HepG2 (cell line): ENCODE results near the gene PHLPP2. TPM values are rescaled to one million over a fixed set of nuclear protein-coding genes. Genes with fewer than 3 reads are reported as not detected.

Source experiments
- CREB1 ChIP-seq, 2 experiments: fragments of 450-650 bp in 1 of 2; IDR thresholded peaks; 2 replicates each; pipeline ENCODE4 v1.6.1; 2016 to 2017; ENCODE audit warnings: control low read depth in 1 of 2, mild to moderate bottlenecking in 1 of 2, missing compliant biosample characterization in 1 of 2, missing genetic modification characterization in 1 of 2
- FIP1L1 ChIP-seq: fragments of 200-400 bp; formaldehyde crosslinking; IDR thresholded peaks from 2 replicates; pipeline ENCODE4 v1.6.1; 2018; ENCODE audit warnings: low read depth, mild to moderate bottlenecking, low read length, moderate library complexity, borderline replicate concordance; ENCODE audit not compliant: insufficient read depth
- HDAC1 ChIP-seq: sonication (generic); formaldehyde crosslinking; IDR thresholded peaks from 2 replicates; pipeline ENCODE4 v1.5.1; 2020; ENCODE audit warnings: mild to moderate bottlenecking, missing genetic modification reagents
- HNRNPL ChIP-seq: fragments of 200-400 bp; formaldehyde crosslinking; IDR thresholded peaks from 2 replicates; pipeline ENCODE4 v1.6.1; 2017; ENCODE audit warnings: mild to moderate bottlenecking, low read depth, low read length
- JUN ChIP-seq: sonication (generic); formaldehyde crosslinking; IDR thresholded peaks from 2 replicates; pipeline ENCODE4 v1.4.0; 2020; ENCODE audit warnings: mild to moderate bottlenecking, missing genetic modification reagents
- NONO ChIP-seq, 2 experiments: fragments of 450-650 bp in 1 of 2; sonication (generic) in 1 of 2; formaldehyde crosslinking in 1 of 2; IDR thresholded peaks in 1 of 2; conservative IDR thresholded peaks in 1 of 2; 2 replicates each; pipeline versions ENCODE4 v1.6.1 to v1.8.0; 2017 to 2022; ENCODE audit warnings: mild to moderate bottlenecking in 1 of 2, missing genetic modification reagents in 1 of 2, moderate library complexity in 1 of 2
- PRDM15 ChIP-seq: sonication (generic); formaldehyde crosslinking; IDR thresholded peaks from 2 replicates; pipeline ENCODE4 v1.4.0; 2020; ENCODE audit warnings: missing genetic modification reagents
- SMYD3 ChIP-seq: sonication (generic); formaldehyde crosslinking; IDR thresholded peaks from 2 replicates; pipeline ENCODE4 v1.8.1; 2023; ENCODE audit warnings: mild to moderate bottlenecking, missing genetic modification reagents
- SRY ChIP-seq: sonication (generic); formaldehyde crosslinking; IDR thresholded peaks from 2 replicates; pipeline ENCODE4 v1.8.0; 2022; ENCODE audit warnings: mild to moderate bottlenecking, missing genetic modification reagents
- TEAD3 ChIP-seq: optimal IDR thresholded peaks from 2 replicates; pipeline ENCODE3; 2016; ENCODE audit warnings: borderline replicate concordance
- TMF1 ChIP-seq: sonication (generic); formaldehyde crosslinking; IDR thresholded peaks from 2 replicates; pipeline ENCODE4 v1.8.1; 2022; ENCODE audit warnings: low read depth, missing genetic modification reagents
- ZBTB25 ChIP-seq: IDR thresholded peaks from 2 replicates; pipeline ENCODE4 v1.6.1; 2018; ENCODE audit warnings: missing genetic modification reagents
- ZFP36 ChIP-seq: fragments of 150-350 bp; IDR thresholded peaks from 2 replicates; pipeline ENCODE4 v1.6.1; 2018; ENCODE audit warnings: borderline replicate concordance, low read length, low read depth; ENCODE audit not compliant: partially characterized antibody
- ZHX2 ChIP-seq, 2 experiments: sonication (generic) in 1 of 2; formaldehyde crosslinking in 1 of 2; IDR thresholded peaks; 2 replicates each; pipeline versions ENCODE4 v1.6.1 to v1.9.0; 2014 to 2022; ENCODE audit warnings: antibody characterized with exemption in 1 of 2, borderline replicate concordance in 1 of 2, inconsistent platforms in 1 of 2, low read depth in 1 of 2, missing genetic modification reagents in 1 of 2
- ZKSCAN5 ChIP-seq: sonication (generic); formaldehyde crosslinking; IDR thresholded peaks from 2 replicates; pipeline ENCODE4 v1.5.1; 2020; ENCODE audit warnings: mild to moderate bottlenecking, missing genetic modification reagents
- ZNF543 ChIP-seq: sonication (generic); formaldehyde crosslinking; IDR thresholded peaks from 2 replicates; pipeline ENCODE4 v1.4.0; 2020; ENCODE audit warnings: mild to moderate bottlenecking, missing genetic modification reagents
- ZSCAN21 ChIP-seq: sonication (generic); formaldehyde crosslinking; IDR thresholded peaks from 2 replicates; pipeline ENCODE4 v1.8.0; 2022; ENCODE audit warnings: mild to moderate bottlenecking, missing genetic modification reagents, moderate library complexity, borderline replicate concordance
- polyA plus RNA-seq, 8 experiments: library from polyadenylated mRNA; depleted of rRNA in 3 of 8; stranded (reverse) in 7 of 8; unstranded in 1 of 8; fragments of >200 nt; fragmentation: Illumina TruSeq in 4 of 8; extraction: Trizol in 4 of 8; gene quantifications; 2 replicates each; pipeline versions ENCODE4 v1.2.1 to v1.2.3, GENCODE V29; 2011 to 2016; ENCODE audit warnings: low read depth in 4 of 8, missing spikeins in 1 of 8, mixed read lengths in 1 of 8; ENCODE audit not compliant: insufficient read depth in 1 of 8
- total RNA-seq, 5 experiments: library from RNA; depleted of rRNA; stranded (reverse); fragments of >200 nt; fragmentation: Illumina TruSeq; extraction: Trizol; gene quantifications; 2 replicates each; pipeline ENCODE4 v1.2.3, GENCODE V29; 2016; ENCODE audit warnings: low read depth in 1 of 5

PHLPP2 gene
- total and polyA plus RNA-seq, 2 of the 13 experiments (the other 11 are each of a cell fraction or from before 2014, with no cell fraction given) = 8.9 TPM

GRCh38 chr16:71722801-71723536, 1.5 kb downstream of the PHLPP2 start (continued):
- no peak; the same call in 1 of the 2 replicates for TF ChIP-seq ZSCAN21 (CRISPR knock-in tag)
- TF ChIP-seq HNRNPL = peak; percentile 79
- no peak for TF ChIP-seq CREB1 (IDR thresholded peaks at IDR 0.05)
- no peak for TF ChIP-seq CREB1 (CRISPR knock-in tag; IDR thresholded peaks at IDR 0.05)
- TF ChIP-seq PRDM15 (CRISPR knock-in tag) = no peak
- no peak for TF ChIP-seq ZFP36
- TF ChIP-seq HDAC1 = peak; percentile 84
- peak; percentile 86; the same call in 1 of the 2 replicates for TF ChIP-seq ZNF543 (CRISPR knock-in tag)
- no peak for TF ChIP-seq FIP1L1
- TF ChIP-seq TMF1 (CRISPR knock-in tag) = 0 out of 2 replicates have a peak, but pooled peaks have one; percentile 27
- TF ChIP-seq ZKSCAN5 = no peak
- peak; percentile 77 for TF ChIP-seq TEAD3 (CRISPR knock-in tag)
- TF ChIP-seq ZBTB25 (CRISPR knock-in tag) = peak; percentile 71
- TF ChIP-seq ZHX2 (IDR thresholded peaks at IDR 0.05; ENCODE audit: low read depth) = no peak
- no peak for TF ChIP-seq ZHX2 (CRISPR knock-in tag; IDR thresholded peaks at IDR 0.05; ENCODE audit: borderline replicate concordance)
- peak; percentile 74; the same call in 1 of the 2 replicates for TF ChIP-seq SRY (CRISPR knock-in tag)
- no peak; the same call in 1 of the 2 replicates for TF ChIP-seq JUN
- TF ChIP-seq NONO (IDR thresholded peaks at IDR 0.05) = no peak
- peak; percentile 62; the same call in 1 of the 2 replicates for TF ChIP-seq NONO (CRISPR knock-in tag; conservative IDR thresholded peaks at IDR 0.05)
- no peak for TF ChIP-seq SMYD3 (CRISPR knock-in tag)
